Transverse colon (tissue), 4 donors: ENCODE data around the gene STAM2. TPM values are rescaled to one million over a fixed set of nuclear protein-coding genes. Genes with fewer than 3 reads are reported as not detected.
"Not testable (repeated sequence)": the region's sequence is repeated elsewhere in the genome, so short reads cannot be mapped to it uniquely, and the experiment has no call there.

Experiments
- DNase-seq: peaks from one replicate; pipeline ENCODE4 v3.0.0-alpha.2; 2019
- H3K27ac ChIP-seq, 4 donors: fragments of 200-600 bp; sonication (generic); 2 replicates each; pipeline ENCODE4 v1.5.1; 2016 to 2018; ENCODE audit warnings: inconsistent platforms in 4 of 4
- H3K27me3 ChIP-seq: fragments of 200-600 bp; sonication (generic); 2 replicates; pipeline ENCODE4 v1.5.1; 2017; ENCODE audit warnings: inconsistent platforms
- H3K36me3 ChIP-seq, 4 donors: fragments of 200-600 bp; sonication (generic); 2 replicates each; pipeline ENCODE4 v1.5.1; 2017 to 2019; ENCODE audit warnings: inconsistent platforms in 4 of 4
- H3K4me1 ChIP-seq, 4 donors: fragments of 200-600 bp; sonication (generic); 2 replicates each; pipeline ENCODE4 v1.5.1; 2017 to 2020; ENCODE audit warnings: inconsistent platforms in 4 of 4
- H3K4me3 ChIP-seq, 4 donors: fragments of 200-600 bp; sonication (generic); 1 replicate in 1 of 4; 2 replicates in 3 of 4; pipeline versions ENCODE4 v1.5.1 to v1.6.1; 2017 to 2019; ENCODE audit warnings: inconsistent platforms in 4 of 4
- H3K9me3 ChIP-seq, 2 donors: fragments of 200-600 bp; sonication (generic); 2 replicates each; pipeline ENCODE4 v1.5.1; 2017 to 2019; ENCODE audit warnings: inconsistent platforms in 2 of 2
- EP300 ChIP-seq: sonication (generic); formaldehyde crosslinking; IDR thresholded peaks from one replicate; pipeline ENCODE4 v1.6.1; 2017; ENCODE audit warnings: antibody characterized with exemption, low read depth
- POLR2A ChIP-seq: fragments of 450-650 bp; IDR thresholded peaks from one replicate; pipeline ENCODE4 v1.6.1; 2016; ENCODE audit warnings: antibody characterized with exemption, mild to moderate bottlenecking, moderate library complexity
- POLR2AphosphoS5 ChIP-seq, 3 donors: sonication (generic); formaldehyde crosslinking; IDR thresholded peaks; one replicate each; pipeline ENCODE4 v1.6.1; 2016; ENCODE audit warnings: antibody characterized with exemption in 3 of 3
- WGBS, 2 donors: methylation state at CpG; one replicate each; pipeline ENCODE4 v1.1.5; 2018; ENCODE audit warnings: low coverage in 1 of 2; 5-methylcytosine and 5-hydroxymethylcytosine counted together
- in situ Hi-C, 4 donors: fragments of 200-750 bp; cut with MboI; loops; one replicate each; pipeline versions ENCODE4 v1.15.0 to v1.15.1; 2017; ENCODE audit warnings: low sequenced_read_pairs in 3 of 4, low pct_ligation_motif_present in 1 of 4, low pct_unique_long_range_greater_than_20kb in 1 of 4
- intact Hi-C: fragments of 100-400 bp; cut with DNase I; formaldehyde crosslinking; loops from one replicate; pipeline ENCODE4 v1.15.1; 2023; ENCODE audit warnings: low total_unique reads
- total RNA-seq, 4 donors: library from RNA; depleted of rRNA; stranded (reverse); fragments of >200 nt; gene quantifications; one replicate each; pipeline ENCODE4 v1.1.0, GENCODE V29; 2016
- TF ChIP-seq, protein P1 (sequence below), 5 experiments: fragments of 200-600 bp in 3 of 5; fragments of 450-650 bp in 2 of 5; sonication (generic) in 3 of 5; IDR thresholded peaks; 1 replicate in 2 of 5; 2 replicates in 3 of 5; pipeline ENCODE4 v1.5.1; 2016 to 2017; ENCODE audit warnings: antibody characterized with exemption in 5 of 5, inconsistent platforms in 3 of 5, mild to moderate bottlenecking in 2 of 5, moderate library complexity in 1 of 5

STAM2 gene
- total RNA-seq, 4 donors from 2014 or later: 17.1 to 57.2 (median 38.1) TPM

DNA sequence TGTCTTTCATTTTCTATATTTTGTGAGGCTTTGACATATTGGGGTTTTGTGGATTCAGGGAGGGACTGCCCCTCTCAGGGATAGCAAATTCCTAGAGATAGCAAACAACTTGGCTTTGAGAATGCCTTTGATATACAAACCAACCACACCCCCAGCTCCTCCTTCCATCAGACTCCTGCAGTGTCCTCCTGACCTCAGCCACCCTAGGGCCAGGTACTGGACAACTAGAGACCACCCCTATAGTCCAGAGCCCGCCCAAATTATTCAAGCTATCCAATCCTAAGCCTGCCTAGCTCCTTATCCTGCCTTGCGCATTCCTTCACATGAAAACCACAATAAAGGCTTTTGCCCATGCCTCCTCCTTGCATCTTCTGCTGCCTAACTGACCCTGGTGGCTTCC, 22.9 kb upstream of the STAM2 start:
- no peak overlapping the region for H3K4me3 ChIP-seq
- no peaks in the 10 kb centered on the region for H3K36me3 ChIP-seq
- no peak for DNase-seq
- H3K27me3 ChIP-seq: no peaks in the 10 kb centered on the region
- in situ Hi-C loops: loop anchor here in 2 of 4 donors (25.0 kb wide), 1 partner anchor 139 kb away; the partner anchor contains the start of gene FMNL2 (in 2 of the 2)
- TF ChIP-seq POLR2A (no peak), EP300 (no peak), POLR2AphosphoS5 (IDR thresholded peaks at IDR 0.05) (no peak)
- TF ChIP-seq, protein P1, sequence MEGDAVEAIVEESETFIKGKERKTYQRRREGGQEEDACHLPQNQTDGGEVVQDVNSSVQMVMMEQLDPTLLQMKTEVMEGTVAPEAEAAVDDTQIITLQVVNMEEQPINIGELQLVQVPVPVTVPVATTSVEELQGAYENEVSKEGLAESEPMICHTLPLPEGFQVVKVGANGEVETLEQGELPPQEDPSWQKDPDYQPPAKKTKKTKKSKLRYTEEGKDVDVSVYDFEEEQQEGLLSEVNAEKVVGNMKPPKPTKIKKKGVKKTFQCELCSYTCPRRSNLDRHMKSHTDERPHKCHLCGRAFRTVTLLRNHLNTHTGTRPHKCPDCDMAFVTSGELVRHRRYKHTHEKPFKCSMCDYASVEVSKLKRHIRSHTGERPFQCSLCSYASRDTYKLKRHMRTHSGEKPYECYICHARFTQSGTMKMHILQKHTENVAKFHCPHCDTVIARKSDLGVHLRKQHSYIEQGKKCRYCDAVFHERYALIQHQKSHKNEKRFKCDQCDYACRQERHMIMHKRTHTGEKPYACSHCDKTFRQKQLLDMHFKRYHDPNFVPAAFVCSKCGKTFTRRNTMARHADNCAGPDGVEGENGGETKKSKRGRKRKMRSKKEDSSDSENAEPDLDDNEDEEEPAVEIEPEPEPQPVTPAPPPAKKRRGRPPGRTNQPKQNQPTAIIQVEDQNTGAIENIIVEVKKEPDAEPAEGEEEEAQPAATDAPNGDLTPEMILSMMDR (IDR thresholded peaks at IDR 0.05): no peak
- intact Hi-C loops: no loop called here
- peaks cover 0 to 7% (median 2%) of the 10 kb centered on the region in 4 donors for H3K4me1 ChIP-seq
- no peak overlapping the region for H3K27ac ChIP-seq
- H3K9me3 ChIP-seq: no peaks in the 10 kb centered on the region
- WGBS, 2 donors: 98% methylated on average over 2 of the region's 2 CpGs; no CpG with 5 or more reads in 1 of the 2 donors

DNA sequence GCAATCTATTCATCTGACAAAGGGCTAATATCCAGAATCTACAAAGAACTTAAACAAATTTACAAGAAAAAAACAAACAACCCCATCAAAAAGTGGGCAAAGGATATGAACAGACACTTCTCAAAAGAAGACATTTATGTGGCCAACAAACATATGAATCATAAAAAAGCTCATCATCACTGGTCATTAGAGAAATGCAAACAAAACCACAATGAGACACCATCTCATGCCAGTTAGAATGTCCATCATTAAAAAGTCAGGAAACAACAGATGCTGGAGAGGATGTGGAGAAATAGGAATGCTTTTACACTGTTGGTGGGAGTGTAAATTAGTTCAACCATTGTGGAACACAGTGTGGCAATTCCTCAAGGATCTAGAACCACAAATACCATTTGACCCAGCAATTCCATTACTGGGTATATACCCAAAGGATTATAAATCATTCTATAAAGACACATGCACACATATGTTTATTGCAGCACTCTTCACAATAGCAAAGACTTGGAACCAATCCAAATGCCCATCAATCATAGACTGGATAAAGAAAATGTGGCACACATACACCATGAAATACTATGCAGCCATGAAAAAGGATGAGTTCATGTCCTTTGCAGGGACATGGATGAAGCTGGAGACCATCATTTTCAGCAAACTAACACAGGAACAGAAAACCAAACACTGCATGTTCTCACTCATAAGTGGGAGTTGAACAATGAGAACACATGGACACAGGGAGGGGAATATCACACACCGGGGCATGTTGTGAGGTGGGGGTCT, 22.1 kb upstream of the STAM2 start:
- H3K4me1 ChIP-seq, H3K4me3 ChIP-seq, H3K36me3 ChIP-seq, DNase-seq, H3K27ac ChIP-seq, H3K9me3 ChIP-seq, intact Hi-C loops, H3K27me3 ChIP-seq: not testable (repeated sequence)
- in situ Hi-C loops: loop anchor here in 2 of 4 donors (25.0 kb wide), 1 partner anchor 140 kb away; the partner anchor contains the start of gene FMNL2 (in 2 of the 2)
- WGBS, 2 donors: 0 to 43% methylated on average over 1 of the region's 1 CpG

- intact Hi-C loops: loop anchor here (5.0 kb wide), 1 partner anchor 447 kb away; no protein-coding TSS in a partner anchor
- WGBS, 2 donors: 41 to 44% methylated on average over 8 of the region's 8 CpGs
- no peaks in the 10 kb centered on the region for H3K4me1 ChIP-seq
- DNase-seq: peak; percentile 35
- no peak overlapping the region for H3K27ac ChIP-seq
- in situ Hi-C loops: loop anchor here (5.0 to 25.0 kb wide), 4 partner anchors 147 to 445 kb away; partner anchors contain the start of gene FMNL2 (in 2 of the 4)
- no peaks in the 10 kb centered on the region for H3K36me3 ChIP-seq
- H3K27me3 ChIP-seq: no peaks in the 10 kb centered on the region
- H3K4me3 ChIP-seq: no peak overlapping the region
- TF ChIP-seq EP300 (no peak), POLR2AphosphoS5 (IDR thresholded peaks at IDR 0.05) (no peak), POLR2A (no peak)
- TF ChIP-seq, protein P1 (IDR thresholded peaks at IDR 0.05): peak; percentile 67 to 87 (median 76)
- H3K9me3 ChIP-seq: no peaks in the 10 kb centered on the region
Measured at GRCh38 chr2:152189622-152190495, 14.3 kb upstream of the STAM2 start.

DNA sequence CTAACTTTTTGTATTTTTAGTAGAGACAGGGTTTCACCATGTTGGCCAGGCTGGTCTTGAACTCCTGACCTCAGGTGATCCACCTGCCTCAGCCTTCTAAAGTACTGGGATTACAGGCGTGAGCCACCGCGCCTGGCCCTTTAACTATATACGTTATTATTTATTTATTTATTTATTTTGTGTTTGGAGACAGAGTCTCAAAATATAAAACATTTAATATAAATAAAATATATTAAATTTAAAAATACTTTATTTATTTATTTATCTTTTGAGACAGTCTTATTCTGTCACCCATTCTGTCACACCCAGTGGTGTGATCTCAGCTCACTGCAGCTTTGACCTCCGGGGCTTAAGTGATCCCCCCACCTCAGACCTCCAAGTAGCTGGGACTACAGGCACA, 11.2 kb upstream of the STAM2 start:
- intact Hi-C loops: loop anchor here (5.0 kb wide), 1 partner anchor 450 kb away; no protein-coding TSS in a partner anchor
- 83 to 90% methylated on average over 5 of the region's 5 CpGs for WGBS, 2 donors

DNA sequence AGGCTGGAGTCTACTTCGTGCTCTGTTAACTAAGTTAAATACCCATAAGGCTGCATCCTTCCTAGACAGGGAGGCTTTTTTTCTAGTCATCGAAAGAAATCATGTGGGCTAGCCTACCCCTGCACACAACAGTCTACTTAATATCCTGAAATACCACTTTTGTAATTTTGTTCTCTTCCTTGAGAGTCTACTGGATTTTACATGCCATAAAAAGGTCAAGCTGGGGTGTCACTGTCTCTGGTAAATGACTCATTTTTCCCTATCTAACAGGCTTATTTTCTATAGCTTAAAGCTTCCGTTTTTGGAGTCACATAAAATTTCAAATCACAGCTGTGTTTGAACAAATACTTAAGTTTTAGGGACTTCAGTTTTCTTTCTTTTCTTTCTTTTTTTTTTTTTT, 10.7 kb upstream of the STAM2 start:
- 72 to 74% methylated on average over 3 of the region's 3 CpGs for WGBS, 2 donors
- no peaks in the 10 kb centered on the region for H3K36me3 ChIP-seq
- TF ChIP-seq POLR2A (no peak), POLR2AphosphoS5 (IDR thresholded peaks at IDR 0.05) (no peak), EP300 (no peak)
- TF ChIP-seq, protein P1 (IDR thresholded peaks at IDR 0.05): no peak
- intact Hi-C loops (loop anchor here (5.0 kb wide), 1 partner anchor 451 kb away; no protein-coding TSS in a partner anchor), in situ Hi-C loops (loop anchor here (5.0 to 25.0 kb wide), 4 partner anchors 151 to 449 kb away; partner anchors contain the start of gene FMNL2 (in 2 of the 4))
- no peak overlapping the region for H3K27ac ChIP-seq
- H3K4me1 ChIP-seq: no peaks in the 10 kb centered on the region
- H3K4me3 ChIP-seq: no peak overlapping the region
- DNase-seq: no peak
- no peaks in the 10 kb centered on the region for H3K9me3 ChIP-seq
- no peaks in the 10 kb centered on the region for H3K27me3 ChIP-seq

More for the DNA sequence above, 11.2 kb upstream of the STAM2 start:
- H3K9me3 ChIP-seq, H3K27me3 ChIP-seq, H3K4me3 ChIP-seq, H3K4me1 ChIP-seq, DNase-seq, H3K27ac ChIP-seq, H3K36me3 ChIP-seq: not testable (repeated sequence)
- in situ Hi-C loops: loop anchor here (5.0 to 25.0 kb wide), 4 partner anchors 150 to 448 kb away; partner anchors contain the start of gene FMNL2 (in 2 of the 4)
